Stimulated activated naive B cell treated with anti-CD40 and anti-IgM and Interleukin-4, amounts not matched to agents 10 μg/mL and 1 μg/mL and 100 μg/mL, for 72 hours (primary cell): Measurements from ENCODE around the gene TPX2.
A peak's percentile ranks its signal among the peaks of the same experiment; 100 is the strongest.

ENCODE experiments used
- ATAC-seq, 2 donors: fragments of 150-1000 bp; cut with Tn5 transposase; replicated peaks; 2 replicates each; pipeline ENCODE4 v1.10.0; 2021; ENCODE audit warnings: moderate library complexity in 1 of 2
- DNase-seq: peaks from one replicate; pipeline ENCODE4 v3.0.0; 2021
- H3K27ac Mint-ChIP-seq: one replicate; pipeline ENCODE4 v1.8.0; 2022; ENCODE audit warnings: mild to moderate bottlenecking, mixed read lengths
- H3K27me3 Mint-ChIP-seq, 2 donors: one replicate each; pipeline ENCODE4 v1.8.0; 2022; ENCODE audit warnings: mixed read lengths in 2 of 2
- H3K36me3 Mint-ChIP-seq, 2 donors: one replicate each; pipeline ENCODE4 v1.8.0; 2022; ENCODE audit warnings: mixed read lengths in 2 of 2, mild to moderate bottlenecking in 1 of 2
- H3K4me1 Mint-ChIP-seq, 2 donors: one replicate each; pipeline ENCODE4 v1.8.0; 2022; ENCODE audit warnings: mixed read lengths in 2 of 2, mild to moderate bottlenecking in 1 of 2
- H3K4me3 Mint-ChIP-seq, 2 donors: one replicate each; pipeline ENCODE4 v1.8.0; 2022; ENCODE audit warnings: mild to moderate bottlenecking in 2 of 2, mixed read lengths in 2 of 2, moderate library complexity in 1 of 2
- H3K9me3 Mint-ChIP-seq, 2 donors: one replicate each; pipeline ENCODE4 v1.8.0; 2022; ENCODE audit warnings: mixed read lengths in 2 of 2, mild to moderate bottlenecking in 1 of 2

TPX2 gene, protein sequence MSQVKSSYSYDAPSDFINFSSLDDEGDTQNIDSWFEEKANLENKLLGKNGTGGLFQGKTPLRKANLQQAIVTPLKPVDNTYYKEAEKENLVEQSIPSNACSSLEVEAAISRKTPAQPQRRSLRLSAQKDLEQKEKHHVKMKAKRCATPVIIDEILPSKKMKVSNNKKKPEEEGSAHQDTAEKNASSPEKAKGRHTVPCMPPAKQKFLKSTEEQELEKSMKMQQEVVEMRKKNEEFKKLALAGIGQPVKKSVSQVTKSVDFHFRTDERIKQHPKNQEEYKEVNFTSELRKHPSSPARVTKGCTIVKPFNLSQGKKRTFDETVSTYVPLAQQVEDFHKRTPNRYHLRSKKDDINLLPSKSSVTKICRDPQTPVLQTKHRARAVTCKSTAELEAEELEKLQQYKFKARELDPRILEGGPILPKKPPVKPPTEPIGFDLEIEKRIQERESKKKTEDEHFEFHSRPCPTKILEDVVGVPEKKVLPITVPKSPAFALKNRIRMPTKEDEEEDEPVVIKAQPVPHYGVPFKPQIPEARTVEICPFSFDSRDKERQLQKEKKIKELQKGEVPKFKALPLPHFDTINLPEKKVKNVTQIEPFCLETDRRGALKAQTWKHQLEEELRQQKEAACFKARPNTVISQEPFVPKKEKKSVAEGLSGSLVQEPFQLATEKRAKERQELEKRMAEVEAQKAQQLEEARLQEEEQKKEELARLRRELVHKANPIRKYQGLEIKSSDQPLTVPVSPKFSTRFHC

DNA sequence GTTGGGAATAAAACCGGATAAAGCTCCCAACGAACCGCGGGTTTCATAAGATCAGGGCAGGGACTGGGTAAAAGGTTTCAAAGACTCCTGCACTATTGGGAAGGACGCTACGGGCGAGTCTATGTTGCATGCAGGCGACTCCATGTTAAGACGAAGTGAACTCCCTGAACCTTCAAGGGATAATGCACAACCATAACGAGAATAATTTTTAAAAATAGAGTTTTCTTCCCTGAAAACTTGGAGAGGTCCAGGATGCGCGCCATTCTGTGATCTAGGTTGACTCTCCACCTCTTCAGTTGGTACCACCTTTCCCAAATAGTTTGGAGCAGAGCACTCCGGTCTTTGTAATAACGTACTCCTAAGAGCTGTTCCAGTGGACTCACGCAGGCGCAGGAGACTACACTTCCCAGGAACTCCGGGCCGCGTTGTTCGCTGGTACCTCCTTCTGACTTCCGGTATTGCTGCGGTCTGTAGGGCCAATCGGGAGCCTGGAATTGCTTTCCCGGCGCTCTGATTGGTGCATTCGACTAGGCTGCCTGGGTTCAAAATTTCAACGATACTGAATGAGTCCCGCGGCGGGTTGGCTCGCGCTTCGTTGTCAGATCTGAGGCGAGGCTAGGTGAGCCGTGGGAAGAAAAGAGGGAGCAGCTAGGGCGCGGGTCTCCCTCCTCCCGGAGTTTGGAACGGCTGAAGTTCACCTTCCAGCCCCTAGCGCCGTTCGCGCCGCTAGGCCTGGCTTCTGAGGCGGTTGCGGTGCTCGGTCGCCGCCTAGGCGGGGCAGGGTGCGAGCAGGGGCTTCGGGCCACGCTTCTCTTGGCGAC, at the start of gene TPX2:
Gene TPX2, plus strand, starts transcription at position 562 of the 821 bp plus-strand sequence. CDS start 18,187 bp downstream, outside the sequence.
- no peaks in the 10 kb centered on the region for H3K36me3 Mint-ChIP-seq
- no peaks in the 10 kb centered on the region for H3K27me3 Mint-ChIP-seq
- no peaks in the 10 kb centered on the region for H3K9me3 Mint-ChIP-seq
- ATAC-seq, result peak; percentile 97 to 99
- H3K27ac Mint-ChIP-seq, result no peak within 1 kb of the TSS
- DNase-seq, result peak; percentile 84
- no peaks in the 10 kb centered on the region for H3K4me1 Mint-ChIP-seq
- no peak within 1 kb of the TSS for H3K4me3 Mint-ChIP-seq

DNA sequence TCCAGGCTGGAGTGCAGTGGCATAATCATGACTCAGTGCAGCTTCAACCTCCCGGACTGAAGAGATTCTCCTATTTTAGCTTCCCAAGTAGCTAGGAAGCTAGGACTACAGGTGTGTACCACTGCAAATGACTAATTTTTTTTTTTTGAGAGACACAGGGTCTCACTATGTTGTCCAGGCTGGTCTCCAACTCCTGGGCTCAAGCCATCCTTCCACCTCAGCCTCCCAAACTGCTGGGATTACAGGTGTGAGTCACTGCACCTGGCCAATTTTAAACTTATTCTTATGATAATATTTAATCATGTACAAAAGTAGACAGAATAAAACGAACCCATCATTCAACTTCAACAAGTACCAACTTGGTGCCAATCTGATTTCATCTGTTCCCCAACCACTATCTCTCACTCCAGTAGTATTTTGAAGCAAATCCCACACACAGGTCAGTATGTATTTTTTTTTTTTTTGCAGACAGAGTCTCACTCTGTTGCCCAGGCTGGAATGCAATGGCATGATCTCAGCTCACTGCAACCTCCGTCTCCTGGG, 48.9 kb upstream of the TPX2 start:
- H3K27me3 Mint-ChIP-seq, result no peaks in the 10 kb centered on the region
- H3K4me1 Mint-ChIP-seq, result peaks cover 52 to 77% of the 10 kb centered on the region in 2 donors
- no peak for ATAC-seq
- no peaks in the 10 kb centered on the region for H3K9me3 Mint-ChIP-seq
- peaks cover 47 to 68% of the 10 kb centered on the region in 2 donors for H3K36me3 Mint-ChIP-seq
- no peak for DNase-seq
- peak overlapping the region; percentile 83 for H3K27ac Mint-ChIP-seq
- H3K4me3 Mint-ChIP-seq, result peak overlapping the region; percentile 35 to 55

DNA sequence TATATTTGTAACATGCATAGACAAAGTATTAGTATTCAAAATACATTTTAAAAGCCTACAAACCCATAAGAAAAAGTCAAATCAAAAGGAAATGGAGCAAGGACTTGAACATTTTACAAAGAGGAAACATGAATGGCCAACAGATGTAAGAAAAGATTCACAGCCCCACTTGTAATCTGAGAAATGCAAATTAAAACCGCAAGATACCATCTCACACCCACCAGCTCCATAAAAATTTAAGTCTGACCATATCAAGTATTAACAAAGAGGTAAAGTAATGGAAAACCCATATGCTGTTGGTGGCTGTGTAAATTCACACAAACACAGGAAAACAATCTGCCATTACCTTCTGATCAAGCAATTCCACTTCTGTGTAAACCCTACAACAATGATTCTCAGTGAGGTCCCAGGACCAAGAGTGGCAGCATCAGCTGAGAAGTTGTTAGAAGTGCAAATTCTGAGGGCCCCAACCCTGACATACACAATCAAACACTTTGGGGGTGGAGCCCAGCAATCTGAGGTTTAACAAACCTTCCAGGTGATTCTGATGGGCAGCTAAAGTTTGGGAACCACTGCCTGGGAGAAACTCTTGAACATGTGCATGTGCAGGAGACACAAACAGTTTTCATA, 47.3 kb upstream of the TPX2 start:
- H3K27me3 Mint-ChIP-seq, result no peaks in the 10 kb centered on the region
- H3K4me1 Mint-ChIP-seq, result peaks cover 52 to 77% of the 10 kb centered on the region in 2 donors
- H3K27ac Mint-ChIP-seq, result peak overlapping the region; percentile 47
- peaks cover 46 to 63% of the 10 kb centered on the region in 2 donors for H3K36me3 Mint-ChIP-seq
- peak overlapping the region; percentile 2 to 44 for H3K4me3 Mint-ChIP-seq
- ATAC-seq, result peak; percentile 64 to 73
- DNase-seq, result no peak
- no peaks in the 10 kb centered on the region for H3K9me3 Mint-ChIP-seq

DNA sequence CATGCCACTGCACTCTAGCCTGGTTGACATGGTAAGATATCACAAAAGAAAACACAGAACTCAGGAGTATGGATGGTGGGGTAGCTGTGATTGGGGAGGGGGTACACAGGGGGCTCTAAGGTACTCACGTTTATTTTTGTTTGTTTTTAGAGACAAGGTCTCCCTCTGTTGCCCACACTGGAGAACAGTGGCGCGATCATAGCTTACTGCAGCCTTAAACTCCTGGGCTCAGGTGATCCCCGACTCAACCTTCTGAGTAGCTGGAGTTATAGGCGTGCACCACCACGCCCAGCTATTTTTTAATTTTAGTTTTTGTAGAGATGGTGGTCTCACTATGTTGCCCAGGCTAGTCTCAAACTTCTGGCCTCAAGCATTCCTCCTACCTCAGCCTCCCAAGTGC, 45.7 kb upstream of the TPX2 start:
- Mint-ChIP-seq H3K27me3 (no peaks in the 10 kb centered on the region), H3K9me3 (no peaks in the 10 kb centered on the region), H3K36me3 (peaks cover 39 to 57% of the 10 kb centered on the region in 2 donors), H3K4me3 (no peak overlapping the region), H3K27ac (no peak overlapping the region), H3K4me1 (peaks cover 46 to 81% of the 10 kb centered on the region in 2 donors)
- ATAC-seq (no peak), DNase-seq (no peak)

- peaks cover 47 to 83% of the 10 kb centered on the region in 2 donors for H3K4me1 Mint-ChIP-seq
- no peak for ATAC-seq
Measured at GRCh38 chr20:31693987-31694661, 45.0 kb upstream of the TPX2 start.

DNA sequence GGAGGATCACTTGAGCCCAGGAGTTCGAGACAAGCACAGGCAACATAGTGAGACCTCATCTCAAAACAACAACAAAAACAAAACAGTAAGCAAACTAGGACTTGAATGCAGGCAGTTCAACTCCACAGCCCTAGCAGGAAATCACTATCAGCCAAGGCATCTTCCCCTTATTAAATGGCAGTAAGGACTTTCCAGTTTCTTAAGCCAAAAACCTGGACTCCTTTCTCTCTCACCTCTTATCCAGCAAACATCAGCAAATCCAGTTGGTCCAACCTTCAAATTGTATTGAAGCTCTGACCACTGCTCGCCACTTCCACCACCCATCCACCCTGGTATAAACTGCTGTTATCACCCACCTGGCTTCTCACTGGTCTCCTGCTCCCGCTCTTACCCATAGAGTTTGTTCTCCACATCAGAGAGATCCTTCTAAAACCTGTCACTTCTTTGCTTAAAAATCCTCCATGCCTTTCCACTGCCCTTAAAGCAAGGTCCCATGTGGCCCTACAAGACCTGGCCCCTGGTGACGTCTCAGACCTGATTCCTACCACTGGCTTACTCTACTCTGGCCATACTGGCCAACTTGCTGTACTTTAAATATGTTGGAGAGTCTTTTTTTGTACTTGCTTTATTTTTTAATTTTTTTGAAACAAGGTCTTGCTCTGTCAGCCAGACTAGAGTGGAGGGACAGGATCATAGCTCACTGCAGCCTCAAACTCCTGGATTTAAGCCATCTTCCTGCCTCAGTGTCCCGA, 44.1 kb upstream of the TPX2 start:
- DNase-seq (no peak), ATAC-seq (no peak)
- no peaks in the 10 kb centered on the region for H3K27me3 Mint-ChIP-seq
- no peak overlapping the region for H3K4me3 Mint-ChIP-seq
- H3K36me3 Mint-ChIP-seq, result peaks cover 42 to 57% of the 10 kb centered on the region in 2 donors
- H3K4me1 Mint-ChIP-seq, result peaks cover 55 to 86% of the 10 kb centered on the region in 2 donors
- H3K9me3 Mint-ChIP-seq, result no peaks in the 10 kb centered on the region
- H3K27ac Mint-ChIP-seq, result peak overlapping the region; percentile 68

More at GRCh38 chr20:31693987-31694661, 45.0 kb upstream of the TPX2 start:
- peak overlapping the region; percentile 9 to 35 for H3K4me3 Mint-ChIP-seq
- H3K27ac Mint-ChIP-seq, result peak overlapping the region; percentile 70
- peaks cover 40 to 57% of the 10 kb centered on the region in 2 donors for H3K36me3 Mint-ChIP-seq
- no peaks in the 10 kb centered on the region for H3K27me3 Mint-ChIP-seq
- H3K9me3 Mint-ChIP-seq, result no peaks in the 10 kb centered on the region
- DNase-seq, result no peak

DNA sequence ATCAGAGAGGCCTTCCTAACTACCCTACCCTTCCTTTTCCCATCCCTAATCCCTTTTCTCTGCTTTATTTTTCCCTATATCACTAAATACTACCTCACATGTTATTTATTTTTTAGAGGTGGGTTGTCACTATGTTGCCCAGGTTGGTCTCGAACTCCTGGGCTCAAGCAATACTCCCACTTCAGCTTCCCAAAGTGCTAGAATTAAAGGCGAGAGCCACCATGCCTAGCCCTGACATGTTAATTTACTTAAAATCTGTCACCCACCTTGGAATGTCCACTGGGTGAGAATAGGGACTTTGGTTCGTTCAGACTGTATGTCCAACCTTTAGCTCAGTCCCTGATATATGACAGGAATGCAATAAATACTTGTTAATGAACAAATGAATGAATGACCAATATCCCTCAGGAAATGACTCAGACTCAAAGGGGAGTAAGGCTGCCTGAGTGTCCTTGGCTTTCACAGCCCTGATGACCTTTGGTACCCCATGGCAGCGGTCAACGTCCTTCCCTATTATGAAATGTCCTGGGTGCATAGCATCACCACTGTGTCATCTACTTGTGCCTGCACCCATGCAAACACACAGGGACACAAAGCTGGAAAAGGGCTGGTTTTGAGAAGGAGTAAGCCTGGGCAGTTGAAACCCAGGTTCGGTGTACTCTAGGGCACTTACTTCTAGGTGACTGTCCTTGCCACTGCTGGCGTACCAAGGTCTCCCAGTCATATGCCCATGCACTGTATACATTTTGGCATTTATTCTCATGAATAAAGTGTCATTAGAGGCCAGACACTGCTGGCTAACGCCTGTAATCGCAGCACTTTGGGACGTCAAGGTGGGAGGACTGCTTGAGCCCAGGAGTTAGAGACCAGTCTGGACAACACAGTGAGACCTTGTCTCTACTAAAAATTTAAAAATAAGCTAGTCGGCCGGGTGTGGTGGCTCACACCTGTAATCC, 43.0 kb upstream of the TPX2 start:
- peaks cover 46 to 61% of the 10 kb centered on the region in 2 donors for H3K36me3 Mint-ChIP-seq
- DNase-seq (no peak), ATAC-seq (no peak)
- H3K9me3 Mint-ChIP-seq, result no peaks in the 10 kb centered on the region
- H3K27me3 Mint-ChIP-seq, result no peaks in the 10 kb centered on the region
- peaks cover 60 to 88% of the 10 kb centered on the region in 2 donors for H3K4me1 Mint-ChIP-seq
- H3K4me3 Mint-ChIP-seq, result peak overlapping the region in 1 of 2 donors; percentile 1
- H3K27ac Mint-ChIP-seq, result peak overlapping the region; percentile 83

GRCh38 chr20:31698243-31698802, 40.8 kb upstream of the TPX2 start:
- H3K27ac Mint-ChIP-seq, result no peak overlapping the region
- peaks cover 44 to 58% of the 10 kb centered on the region in 2 donors for H3K36me3 Mint-ChIP-seq
- H3K4me3 Mint-ChIP-seq, result no peak overlapping the region
- H3K4me1 Mint-ChIP-seq, result peaks cover 54 to 84% of the 10 kb centered on the region in 2 donors
- DNase-seq (no peak), ATAC-seq (no peak)
- no peaks in the 10 kb centered on the region for H3K9me3 Mint-ChIP-seq
- no peaks in the 10 kb centered on the region for H3K27me3 Mint-ChIP-seq

DNA sequence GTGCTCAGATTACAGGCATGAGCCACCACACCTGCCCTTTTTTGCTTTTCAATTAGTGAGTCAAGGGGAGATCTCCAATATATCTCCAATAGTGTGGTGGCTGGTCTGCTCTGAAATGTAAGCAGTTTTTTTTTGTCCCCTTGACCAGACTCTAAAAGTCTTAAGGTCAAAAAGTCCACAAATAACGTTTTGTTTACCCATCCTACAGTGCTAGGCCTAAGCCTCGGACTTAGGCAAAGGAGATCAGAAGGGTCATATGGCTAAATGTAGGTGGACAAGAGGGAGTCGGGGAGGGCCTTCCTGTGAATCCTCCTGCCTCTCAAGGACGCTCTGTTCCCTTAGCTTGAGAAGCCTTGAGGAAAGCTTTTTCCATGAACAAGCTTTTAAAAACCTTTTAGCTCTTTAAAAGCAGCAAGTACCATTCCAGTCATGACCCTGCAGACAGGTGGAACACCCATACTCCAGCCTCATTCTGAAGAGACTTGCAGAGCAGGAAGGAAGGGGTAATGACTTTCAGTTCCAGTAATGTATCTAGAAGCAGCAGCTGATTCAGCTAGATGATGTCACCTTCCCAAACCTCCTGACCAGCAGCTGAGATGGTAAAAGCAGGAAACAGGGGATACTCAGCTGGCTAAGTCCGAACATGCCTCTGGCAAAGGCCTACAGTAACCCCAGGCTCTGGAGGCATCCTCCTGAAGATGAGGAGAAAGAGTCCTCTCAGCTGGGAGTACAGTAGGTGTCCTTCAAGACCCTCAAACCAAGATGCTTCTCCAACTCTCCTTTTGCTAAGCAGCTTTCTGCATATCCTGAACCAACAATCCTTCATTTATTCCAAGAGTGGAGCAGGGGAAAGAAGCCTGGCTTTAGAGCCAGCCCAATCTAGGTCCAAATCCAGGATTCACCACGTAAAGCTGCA, 40.0 kb upstream of the TPX2 start:
- Mint-ChIP-seq H3K36me3 (peaks cover 41 to 56% of the 10 kb centered on the region in 2 donors), H3K4me1 (peaks cover 51 to 89% of the 10 kb centered on the region in 2 donors), H3K9me3 (no peaks in the 10 kb centered on the region), H3K4me3 (peak overlapping the region; percentile 45 to 70), H3K27ac (peak overlapping the region; percentile 89), H3K27me3 (no peaks in the 10 kb centered on the region)
- ATAC-seq (peak; percentile 92 to 95), DNase-seq (no peak)

GRCh38 chr20:31699801-31700728, 39.0 kb upstream of the TPX2 start:
- Mint-ChIP-seq H3K4me3 (peak overlapping the region; percentile 15 to 18), H3K4me1 (peaks cover 48 to 89% of the 10 kb centered on the region in 2 donors), H3K27me3 (no peaks in the 10 kb centered on the region), H3K9me3 (no peaks in the 10 kb centered on the region), H3K36me3 (peaks cover 36 to 57% of the 10 kb centered on the region in 2 donors), H3K27ac (peak overlapping the region; percentile 86)
- ATAC-seq (no peak), DNase-seq (no peak)
